Spinal cord (tissue), 10 donors: Measurements from ENCODE around the gene ATOH8. TPM values are rescaled to one million over a fixed set of nuclear protein-coding genes. Genes with fewer than 3 reads are reported as not detected.

Experiments
- DNase-seq, 6 donors: peaks; one replicate each; pipeline versions ENCODE4 v3.0.0 to v3.0.0-alpha.2; 2013 to 2015; ENCODE audit warnings: low spot score in 6 of 6, low read depth in 4 of 6
- H3K27ac ChIP-seq: one replicate; pipeline ENCODE4 v1.5.1; 2013; ENCODE audit warnings: low read depth, low read length, control low read depth
- H3K27me3 ChIP-seq: one replicate; pipeline ENCODE4 v1.6.1; 2013; ENCODE audit warnings: low read length; ENCODE audit not compliant: control insufficient read depth, insufficient read depth
- H3K36me3 ChIP-seq: one replicate; pipeline ENCODE4 v1.6.1; 2013; ENCODE audit warnings: low read length; ENCODE audit not compliant: control insufficient read depth, insufficient read depth
- H3K4me1 ChIP-seq: one replicate; pipeline ENCODE4 v1.6.1; 2013; ENCODE audit warnings: low read length; ENCODE audit not compliant: control insufficient read depth, insufficient read depth
- H3K4me3 ChIP-seq: one replicate; pipeline ENCODE4 v1.5.1; 2013; ENCODE audit warnings: low read depth, low read length, control low read depth
- H3K9me3 ChIP-seq: one replicate; pipeline ENCODE4 v1.6.1; 2013; ENCODE audit warnings: low read length; ENCODE audit not compliant: control insufficient read depth, insufficient read depth
- WGBS: methylation state at CpG from one replicate; pipeline ENCODE4 v1.1.5; 2013; ENCODE audit warnings: missing lambda C conversion rate; ENCODE audit not compliant: insufficient coverage; 5-methylcytosine and 5-hydroxymethylcytosine counted together
- polyA plus RNA-seq, 2 donors: library from polyadenylated mRNA; unstranded; fragments of 120-200 nt; gene quantifications; one replicate each; pipeline ENCODE4 v1.2.1, GENCODE V29; 2013; ENCODE audit not compliant: insufficient read length in 2 of 2
- total RNA-seq, 2 donors: library from RNA; depleted of rRNA in 1 of 2; stranded (reverse); fragments of 120-200 nt in 1 of 2; fragments of >200 nt in 1 of 2; gene quantifications; one replicate each; pipeline versions ENCODE4 v1.2.3 to v1.2.4, GENCODE V29; 2013 to 2014
- donor health status: healthy.

ATOH8 gene
- total and polyA plus RNA-seq, 4 donors: 5.8 to 25.8 (median 15.2) TPM

DNA sequence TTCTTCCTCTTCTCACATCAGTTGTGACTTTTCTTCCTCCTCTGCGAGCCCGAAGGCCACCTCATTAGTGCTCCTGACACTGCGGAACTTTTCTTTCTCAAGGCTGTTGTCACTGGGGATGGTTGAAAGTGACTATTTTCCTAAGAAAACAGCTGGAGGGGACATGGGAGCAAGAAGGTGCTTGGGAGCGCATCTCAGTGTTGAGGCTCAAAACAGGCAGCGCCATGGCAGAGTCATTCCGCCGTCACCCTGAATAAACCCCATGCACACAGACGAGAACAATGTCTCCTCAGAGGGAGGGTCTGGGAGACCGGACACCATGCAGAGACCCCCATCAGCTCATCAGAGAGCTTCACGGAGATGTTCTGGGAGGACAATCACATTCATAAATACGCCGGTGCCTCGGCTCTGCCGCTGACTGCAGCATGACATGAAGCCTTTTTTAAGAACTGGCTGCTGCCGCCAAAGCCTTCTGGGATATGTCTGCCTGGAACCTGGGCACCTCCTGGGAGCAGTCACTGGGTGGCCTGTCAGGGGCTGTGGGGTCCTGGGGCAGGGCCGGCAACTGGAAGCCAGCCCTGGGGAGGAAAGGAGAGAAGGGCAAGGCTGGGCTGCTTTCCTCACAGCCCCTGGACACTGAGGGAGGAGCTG lies 19.2 kb downstream of the ATOH8 start:
- Histone ChIP-seq H3K4me3 (peak overlapping the region; percentile 11), H3K4me1 (peaks cover 90% of the 10 kb centered on the region), H3K9me3 (no peaks in the 10 kb centered on the region), H3K36me3 (peaks cover 44% of the 10 kb centered on the region), H3K27me3 (no peaks in the 10 kb centered on the region), H3K27ac (peak overlapping the region; percentile 74)
- WGBS: 17% methylated on average over 13 of the region's 16 CpGs
- peak in 1 of 6 donors; percentile 39 for DNase-seq

DNA sequence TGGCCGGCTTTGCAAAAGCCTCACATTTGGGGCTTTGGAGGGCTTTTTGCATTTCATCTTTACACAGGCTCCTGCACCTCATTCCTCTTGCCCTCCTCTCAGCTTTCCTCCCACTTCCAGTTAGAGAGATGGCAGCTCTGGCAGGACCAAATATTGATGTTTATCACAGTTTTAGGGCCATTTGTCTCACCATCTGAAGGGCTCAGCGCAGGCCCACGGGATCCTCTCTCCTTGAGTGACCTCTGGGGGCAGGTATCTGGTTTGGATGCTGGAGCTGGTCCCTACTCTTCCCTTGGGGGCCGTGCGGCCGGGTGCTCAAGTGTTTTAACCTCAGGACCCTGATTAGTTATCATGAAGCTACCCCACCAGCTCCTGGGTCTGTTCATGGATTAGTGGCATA lies 19.9 kb downstream of the ATOH8 start:
- peaks cover 90% of the 10 kb centered on the region for H3K4me1 ChIP-seq
- H3K9me3 ChIP-seq: no peaks in the 10 kb centered on the region
- H3K4me3 ChIP-seq: no peak overlapping the region
- peaks cover 41% of the 10 kb centered on the region for H3K36me3 ChIP-seq
- peak overlapping the region; percentile 74 for H3K27ac ChIP-seq
- no peak for DNase-seq
- 44% methylated on average over 2 of the region's 6 CpGs for WGBS
- H3K27me3 ChIP-seq: no peaks in the 10 kb centered on the region

DNA sequence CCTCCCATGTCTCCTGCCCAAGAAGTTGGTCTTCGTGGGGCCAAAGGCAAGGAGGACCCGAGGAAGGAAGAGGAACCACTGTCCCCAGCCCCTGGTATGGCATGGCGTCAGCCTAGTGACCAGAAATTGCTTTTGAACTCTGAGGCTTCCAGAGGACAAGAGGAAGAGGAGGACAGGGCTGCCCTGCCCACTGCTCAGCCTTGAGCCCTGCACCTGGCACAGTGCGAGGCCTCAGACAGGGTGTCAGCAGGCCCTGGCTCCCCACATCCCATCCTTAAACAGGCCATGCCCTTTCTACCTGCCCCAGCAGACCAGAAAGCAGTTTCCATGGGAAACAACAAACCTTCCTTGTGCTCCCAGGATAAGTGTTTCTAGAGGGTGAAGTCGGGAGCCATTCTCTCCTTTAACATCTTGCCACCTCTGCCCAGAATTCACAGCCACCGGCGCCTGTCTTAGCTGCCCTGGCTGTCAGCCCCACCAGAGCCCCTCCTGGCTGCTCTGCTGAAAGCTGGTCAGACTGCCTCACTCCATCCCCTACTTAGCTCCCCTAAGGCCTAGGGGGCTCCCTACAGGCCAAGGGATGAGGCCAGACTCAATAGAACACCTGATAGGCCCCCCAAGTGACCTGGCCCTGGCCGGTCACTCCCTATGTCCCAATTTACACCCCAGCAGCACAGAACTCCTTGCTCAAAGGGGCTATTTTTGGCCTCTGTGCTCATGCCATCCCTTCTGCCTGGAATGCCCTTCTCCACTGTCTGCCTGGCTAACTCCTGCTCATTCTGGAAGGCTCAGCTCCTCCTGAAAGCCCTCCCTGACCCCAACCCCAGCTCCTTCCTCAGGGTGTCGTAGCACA lies 20.6 kb downstream of the ATOH8 start:
- Histone ChIP-seq H3K36me3 (peaks cover 43% of the 10 kb centered on the region), H3K27ac (no peak overlapping the region), H3K27me3 (no peaks in the 10 kb centered on the region), H3K9me3 (no peaks in the 10 kb centered on the region), H3K4me3 (no peak overlapping the region), H3K4me1 (peaks cover 90% of the 10 kb centered on the region)
- 71% methylated on average over 8 of the region's 9 CpGs for WGBS
- DNase-seq: no peak

DNA sequence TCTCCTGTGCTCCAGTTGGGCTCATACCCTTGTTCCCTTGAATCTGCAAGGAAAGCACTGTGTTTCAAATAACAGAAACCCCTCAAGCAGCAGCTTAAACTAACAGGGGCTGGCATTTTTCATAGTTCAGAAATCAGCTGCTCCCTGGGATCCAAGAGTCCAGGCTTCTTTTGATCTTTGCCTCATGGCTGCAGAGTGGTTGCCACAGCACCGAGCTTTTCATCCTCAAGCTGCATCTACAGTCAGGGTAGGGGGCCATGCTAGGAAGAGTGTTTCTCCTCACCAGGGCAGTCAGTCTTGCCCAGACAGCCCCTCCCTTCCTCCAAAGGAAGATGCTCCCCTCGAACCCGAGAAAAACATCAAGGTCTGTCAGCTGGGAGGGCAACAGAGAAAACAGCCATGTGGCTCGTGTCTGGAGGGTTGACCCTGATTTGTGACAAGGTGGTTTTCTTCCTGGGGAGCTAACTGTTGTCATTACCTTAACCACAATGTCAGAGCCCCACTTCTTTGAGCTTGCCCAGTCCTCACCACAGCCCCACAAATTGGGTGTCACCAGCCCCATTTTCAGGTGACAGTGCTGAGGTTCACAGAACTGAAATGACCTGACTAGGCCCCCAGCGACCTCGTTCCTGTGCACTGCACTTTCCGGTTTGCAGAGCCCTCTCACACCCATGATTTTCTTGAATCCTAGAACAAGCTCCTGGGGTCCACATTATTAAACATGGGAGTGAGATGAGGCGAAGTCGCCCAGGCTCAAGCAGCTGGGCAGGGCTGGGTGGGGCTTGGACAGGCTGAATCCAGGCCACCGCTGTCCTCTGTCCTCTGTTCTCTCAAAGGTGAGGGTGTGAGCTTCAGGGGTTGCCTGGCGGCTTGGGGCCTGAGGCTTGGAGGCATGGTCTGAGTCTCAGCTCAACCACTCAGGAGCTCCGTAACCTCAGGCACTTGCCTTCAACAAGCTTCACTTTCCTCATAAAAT lies 21.9 kb downstream of the ATOH8 start:
- Histone ChIP-seq H3K27ac (no peak overlapping the region), H3K9me3 (no peaks in the 10 kb centered on the region), H3K4me3 (no peak overlapping the region), H3K27me3 (no peaks in the 10 kb centered on the region), H3K4me1 (peaks cover 90% of the 10 kb centered on the region), H3K36me3 (peaks cover 37% of the 10 kb centered on the region)
- 95% methylated on average over 6 of the region's 12 CpGs for WGBS
- DNase-seq: no peak

DNA sequence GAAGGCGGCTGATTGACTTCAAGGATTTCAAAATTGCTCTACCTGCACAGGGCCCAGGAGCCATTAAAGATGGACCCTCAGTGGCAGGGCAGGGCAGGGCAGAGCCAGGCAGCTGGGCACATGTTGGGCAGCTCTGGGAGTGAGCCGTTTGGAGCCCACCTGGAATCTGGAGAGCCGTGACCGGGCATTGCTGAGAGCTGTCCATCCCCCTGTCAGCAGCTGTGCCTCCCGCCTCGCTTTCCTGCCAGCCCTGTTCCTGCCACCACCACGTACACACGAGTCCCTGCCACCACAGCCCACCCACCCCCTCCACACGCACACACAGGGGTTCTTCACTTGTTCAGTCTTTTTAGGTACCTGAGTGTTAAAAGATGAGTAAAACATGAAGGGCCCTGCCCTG lies 22.9 kb downstream of the ATOH8 start:
- peaks cover 86% of the 10 kb centered on the region for H3K4me1 ChIP-seq
- no peaks in the 10 kb centered on the region for H3K27me3 ChIP-seq
- no peak overlapping the region for H3K4me3 ChIP-seq
- 87% methylated on average over 6 of the region's 9 CpGs for WGBS
- H3K36me3 ChIP-seq: peaks cover 37% of the 10 kb centered on the region
- DNase-seq: no peak
- H3K27ac ChIP-seq: no peak overlapping the region
- no peaks in the 10 kb centered on the region for H3K9me3 ChIP-seq

DNA sequence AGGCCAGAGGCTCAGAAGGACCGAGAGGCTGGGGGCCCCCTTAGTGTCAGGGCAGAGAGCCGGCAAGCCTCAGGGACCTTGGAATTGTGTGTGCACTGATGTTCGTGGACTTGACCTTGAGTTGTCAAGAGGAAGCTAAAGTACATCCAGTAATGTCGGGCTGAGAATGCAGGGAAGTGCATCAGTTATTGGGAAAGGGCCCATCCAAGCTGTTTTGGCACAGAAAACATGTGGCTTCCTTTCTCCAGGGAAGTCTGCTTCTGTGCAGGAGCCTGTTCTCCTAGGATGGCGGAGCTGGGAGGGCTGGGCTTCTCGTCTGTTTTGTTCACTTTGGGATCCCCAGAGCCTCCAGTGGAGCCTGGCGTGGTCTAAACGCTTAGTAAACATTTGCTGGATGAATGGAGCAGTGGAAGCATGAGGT lies 23.7 kb downstream of the ATOH8 start:
- Histone ChIP-seq H3K4me3 (no peak overlapping the region), H3K4me1 (peaks cover 78% of the 10 kb centered on the region), H3K27me3 (no peaks in the 10 kb centered on the region), H3K27ac (no peak overlapping the region), H3K36me3 (peaks cover 34% of the 10 kb centered on the region), H3K9me3 (no peaks in the 10 kb centered on the region)
- DNase-seq: no peak
- WGBS: 41% methylated on average over 8 of the region's 8 CpGs

DNA sequence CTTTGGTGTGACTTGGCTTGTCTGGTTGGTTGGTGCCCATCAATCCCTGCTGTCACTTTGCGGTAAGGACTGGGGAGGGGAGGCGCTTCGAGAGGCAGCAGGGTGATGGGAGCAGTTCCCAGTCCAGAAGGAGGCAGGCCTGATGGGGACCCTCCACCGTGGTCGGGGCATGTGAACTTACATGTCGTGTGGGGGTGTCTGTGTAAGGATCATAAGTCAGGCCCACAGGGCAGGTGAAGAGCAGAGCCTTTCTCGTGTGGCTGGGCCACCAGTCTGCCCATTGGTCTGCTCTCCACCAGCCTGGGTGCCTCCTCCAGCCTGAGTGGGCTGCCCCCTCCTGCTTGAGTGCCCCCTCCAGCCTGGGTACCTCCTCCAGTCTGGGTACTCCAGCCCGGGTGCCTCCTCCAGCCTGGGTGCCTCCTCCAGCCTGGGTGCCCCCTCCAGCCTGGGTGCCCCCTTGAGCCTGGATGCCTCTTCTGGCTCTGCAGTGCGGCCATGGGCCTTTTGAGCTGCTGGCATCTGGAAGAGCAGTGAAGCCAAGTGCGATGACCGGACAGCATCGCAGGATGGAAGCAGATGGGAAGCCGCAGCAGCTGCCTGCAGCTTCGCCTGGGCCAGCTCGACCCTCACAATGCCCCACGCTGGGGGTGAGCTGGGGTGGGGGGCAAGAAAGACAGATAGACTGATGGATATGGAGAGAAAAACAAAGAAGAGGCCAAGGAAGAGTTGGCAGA lies 25.0 kb downstream of the ATOH8 start:
- Histone ChIP-seq H3K4me1 (peaks cover 69% of the 10 kb centered on the region), H3K9me3 (no peaks in the 10 kb centered on the region), H3K27me3 (no peaks in the 10 kb centered on the region), H3K4me3 (no peak overlapping the region), H3K27ac (no peak overlapping the region), H3K36me3 (peaks cover 28% of the 10 kb centered on the region)
- DNase-seq: peak in 2 of 6 donors; percentile 62 to 78
- WGBS: 40% methylated on average over 16 of the region's 16 CpGs

- Histone ChIP-seq H3K27me3 (no peaks in the 10 kb centered on the region), H3K9me3 (no peaks in the 10 kb centered on the region), H3K27ac (no peak overlapping the region), H3K4me1 (peaks cover 69% of the 10 kb centered on the region), H3K36me3 (peaks cover 20% of the 10 kb centered on the region), H3K4me3 (no peak overlapping the region)
- no peak for DNase-seq
- WGBS: 83% methylated on average over 11 of the region's 12 CpGs
Observed at GRCh38 chr2:85779641-85780315, 26.0 kb downstream of the ATOH8 start.
